ENCODE measurements around the gene IPO4.
A peak's percentile ranks its signal among the peaks of the same experiment; 100 is the strongest.
"Not testable (repeated sequence)": the region's sequence is repeated elsewhere in the genome, so short reads cannot be mapped to it uniquely, and the experiment has no call there.

IPO4 gene

DNA sequence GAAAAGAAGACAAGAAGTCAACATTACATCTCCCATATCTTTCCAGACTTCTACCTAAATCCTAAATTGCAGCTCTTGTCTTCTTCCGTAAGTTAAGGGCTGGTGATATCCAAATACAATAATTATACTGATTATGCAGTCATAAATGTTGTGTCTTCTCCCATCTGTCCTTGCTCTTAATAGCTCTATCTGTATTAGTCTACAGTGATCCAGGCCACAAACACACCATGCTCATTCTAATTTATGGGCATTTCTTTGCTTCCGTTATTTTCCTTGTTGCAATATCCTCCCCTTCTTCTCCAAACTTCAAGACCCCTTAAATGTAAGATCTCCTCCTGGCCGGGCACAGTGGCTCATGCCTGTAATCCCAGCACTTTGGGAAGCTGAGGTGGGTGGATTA is 30.9 kb upstream of the IPO4 start:
- Histone ChIP-seq H3K27ac (no peak overlapping the region), H3K4me2 (no peak overlapping the region), H3K9me3 (replicated peaks in 1 of 11) (no peaks in the 10 kb centered on the region), H3K4me3 (no peak overlapping the region), H3K27me3 (no peaks in the 10 kb centered on the region), H3K36me3 (peaks cover 7 to 41% (median 22%) of the 10 kb centered on the region in 11 experiments; a peak in 21 of 22 replicates), H4K20me1 (peaks cover 0 to 38% (median 10%) of the 10 kb centered on the region in 11 experiments; a peak in 12 of 22 replicates), H3K9ac (0 out of 22 replicates have a peak overlapping the region, but pooled peaks of 1 of the 11 experiments have one; percentile 13), H3K4me1 (peaks cover 14 to 20% (median 16%) of the 10 kb centered on the region in 10 experiments)
- no peak for TF ChIP-seq Cebpa-rat (IDR thresholded peaks at IDR 0.05)

- Histone ChIP-seq H3K27ac (no peak overlapping the region), H3K4me3 (no peak overlapping the region), H3K4me2 (no peak overlapping the region), H3K9me3 (replicated peaks in 1 of 11) (no peaks in the 10 kb centered on the region), H3K27me3 (no peaks in the 10 kb centered on the region), H4K20me1 (peaks cover 0 to 36% (median 10%) of the 10 kb centered on the region in 11 experiments; a peak in 11 of 22 replicates), H3K4me1 (peaks cover 18 to 25% (median 21%) of the 10 kb centered on the region in 10 experiments), H3K36me3 (peaks cover 6 to 43% (median 19%) of the 10 kb centered on the region in 11 experiments; a peak in 20 of 22 replicates), H3K9ac (0 out of 22 replicates have a peak overlapping the region, but pooled peaks of 1 of the 11 experiments have one; percentile 26)
- TF ChIP-seq Cebpa-rat (IDR thresholded peaks at IDR 0.05), result no peak
Observed at GRCh38 chr14:24219080-24219479, 30.5 kb upstream of the IPO4 start.

DNA sequence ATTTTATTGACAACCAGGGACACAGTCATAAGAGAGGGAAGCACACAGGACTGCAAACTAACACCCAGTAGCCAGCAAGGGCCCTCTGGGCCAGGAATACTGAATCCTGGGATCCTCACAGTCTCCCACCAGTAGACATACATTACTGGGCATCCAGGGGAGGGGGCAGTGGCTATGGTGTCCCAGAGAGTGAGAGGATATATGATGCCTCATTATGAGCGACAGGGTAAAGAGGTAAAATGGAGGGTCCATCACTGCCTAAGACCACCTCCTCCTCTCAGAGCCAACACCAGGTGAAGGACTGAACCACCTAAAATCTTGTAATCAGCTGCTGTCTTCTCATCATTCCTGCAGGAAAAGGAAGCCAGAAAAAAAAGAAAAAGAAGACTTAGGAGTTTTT is 28.3 kb upstream of the IPO4 start:
- Histone ChIP-seq H4K20me1 (peaks cover 0 to 22% (median 7%) of the 10 kb centered on the region in 11 experiments; a peak in 7 of 22 replicates), H3K4me1 (peaks cover 32 to 39% (median 34%) of the 10 kb centered on the region in 10 experiments), H3K9ac (peak overlapping the region in 6 of 11 experiments; percentile 4 to 90 (median 85); a peak in 4 of 22 replicates), H3K36me3 (peaks cover 6 to 46% (median 20%) of the 10 kb centered on the region in 11 experiments; a peak in 19 of 22 replicates), H3K4me2 (peak overlapping the region in 3 of 11 experiments; percentile 82 to 96 (median 94); a peak in 2 of 22 replicates), H3K27ac (peak overlapping the region in 8 of 11 experiments; percentile 85 to 92 (median 88); a peak in 13 of 22 replicates)
- not testable (repeated sequence) for H3K9me3 ChIP-seq (replicated peaks in 1 of 11); H3K4me3 ChIP-seq; H3K27me3 ChIP-seq

GRCh38 chr14:24216345-24216699 is 27.7 kb upstream of the IPO4 start:
- Histone ChIP-seq H3K4me2 (peak overlapping the region; percentile 67 to 96 (median 85); a peak in 20 of 22 replicates), H3K27me3 (no peaks in the 10 kb centered on the region), H3K4me1 (peaks cover 36 to 44% (median 39%) of the 10 kb centered on the region in 10 experiments), H3K9ac (peak overlapping the region in 10 of 11 experiments; percentile 17 to 98 (median 87); a peak in 15 of 22 replicates), H3K27ac (peak overlapping the region in 10 of 11 experiments; percentile 84 to 92 (median 86); a peak in 19 of 22 replicates), H3K36me3 (peaks cover 10 to 51% (median 26%) of the 10 kb centered on the region in 11 experiments; a peak in 21 of 22 replicates), H3K9me3 (replicated peaks in 1 of 11) (no peaks in the 10 kb centered on the region), H4K20me1 (peaks cover 0 to 16% (median 6%) of the 10 kb centered on the region in 11 experiments; a peak in 7 of 22 replicates), H3K4me3 (peak overlapping the region; percentile 73 to 88 (median 79); a peak in 13 of 20 replicates)
- no peak for TF ChIP-seq Cebpa-rat (IDR thresholded peaks at IDR 0.05)

GRCh38 chr14:24215495-24216344 is 27.1 kb upstream of the IPO4 start, which contains the start of gene MDP1:
MDP1 (minus strand) TSS chr14:24216066; CDS start chr14:24215955, 111 bp downstream.
- Histone ChIP-seq H3K4me2 (peak within 1 kb of the TSS; percentile 67 to 96 (median 85)), H3K4me1 (peaks cover 37 to 47% (median 42%) of the 10 kb centered on the region in 10 experiments), H3K9ac (peak within 1 kb of the TSS; percentile 83 to 98 (median 87)), H4K20me1 (peaks cover 0 to 13% (median 0%) of the 10 kb centered on the region in 11 experiments; a peak in 7 of 22 replicates), H3K36me3 (peaks cover 16 to 52% (median 32%) of the 10 kb centered on the region in 11 experiments; a peak in 21 of 22 replicates), H3K4me3 (peak within 1 kb of the TSS; percentile 73 to 88 (median 79)), H3K9me3 (replicated peaks in 1 of 11) (no peaks in the 10 kb centered on the region), H3K27me3 (no peaks in the 10 kb centered on the region), H3K27ac (peak within 1 kb of the TSS; percentile 67 to 92 (median 86))
- peak; percentile 64 to 97 (median 85); a peak in 19 of 22 replicates for TF ChIP-seq Cebpa-rat (IDR thresholded peaks at IDR 0.05)

DNA sequence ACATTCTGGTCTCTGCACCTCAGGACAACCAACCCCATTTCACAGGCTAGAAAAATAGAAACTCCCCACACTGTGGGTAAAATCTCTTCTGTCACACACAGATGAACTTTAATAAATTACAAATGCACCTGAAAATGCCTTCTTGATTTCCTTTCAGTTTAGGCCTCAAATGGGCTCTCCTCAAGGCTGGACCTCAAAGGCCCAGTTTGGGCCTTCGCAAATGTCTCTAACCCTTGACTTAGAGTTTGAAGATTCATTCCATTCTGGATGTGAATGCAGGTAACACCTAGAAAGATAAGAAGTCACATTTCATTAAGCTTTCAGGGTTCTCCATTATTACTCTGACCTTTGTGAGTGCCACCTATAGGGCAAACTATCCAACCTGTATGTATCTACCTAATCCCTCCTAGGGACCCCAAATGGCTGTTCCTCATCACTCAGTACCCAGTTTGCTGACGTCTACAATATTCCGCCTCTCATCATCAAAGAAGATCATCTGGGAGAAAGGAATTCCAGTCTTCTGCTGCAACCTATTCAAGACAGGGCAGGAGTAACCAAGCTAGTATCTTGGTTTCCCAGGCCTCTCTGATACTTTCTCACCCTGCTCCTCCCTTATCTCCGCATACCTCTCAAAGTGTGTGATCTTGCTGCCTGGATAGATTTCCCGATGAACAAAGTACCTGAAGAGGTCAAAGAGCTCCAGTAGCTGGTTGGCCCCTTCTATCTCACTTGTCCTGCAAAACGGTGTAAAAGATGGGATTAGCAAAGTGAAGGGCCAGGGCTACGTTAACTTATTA is 25.4 kb upstream of the IPO4 start:
- Histone ChIP-seq H3K4me3 (peak overlapping the region; percentile 58 to 86 (median 72)), H4K20me1 (peaks cover 0 to 8% (median 0%) of the 10 kb centered on the region in 11 experiments; a peak in 4 of 22 replicates), H3K9ac (peak overlapping the region; percentile 93 to 99 (median 95); a peak in 21 of 22 replicates), H3K9me3 (replicated peaks in 1 of 11) (no peaks in the 10 kb centered on the region), H3K27me3 (no peaks in the 10 kb centered on the region), H3K4me1 (peaks cover 37 to 52% (median 43%) of the 10 kb centered on the region in 10 experiments), H3K4me2 (peak overlapping the region; percentile 67 to 96 (median 85)), H3K27ac (peak overlapping the region; percentile 93 to 100 (median 97); a peak in 21 of 22 replicates), H3K36me3 (peaks cover 33 to 56% (median 43%) of the 10 kb centered on the region in 11 experiments)
- no peak for TF ChIP-seq Cebpa-rat (IDR thresholded peaks at IDR 0.05)

DNA sequence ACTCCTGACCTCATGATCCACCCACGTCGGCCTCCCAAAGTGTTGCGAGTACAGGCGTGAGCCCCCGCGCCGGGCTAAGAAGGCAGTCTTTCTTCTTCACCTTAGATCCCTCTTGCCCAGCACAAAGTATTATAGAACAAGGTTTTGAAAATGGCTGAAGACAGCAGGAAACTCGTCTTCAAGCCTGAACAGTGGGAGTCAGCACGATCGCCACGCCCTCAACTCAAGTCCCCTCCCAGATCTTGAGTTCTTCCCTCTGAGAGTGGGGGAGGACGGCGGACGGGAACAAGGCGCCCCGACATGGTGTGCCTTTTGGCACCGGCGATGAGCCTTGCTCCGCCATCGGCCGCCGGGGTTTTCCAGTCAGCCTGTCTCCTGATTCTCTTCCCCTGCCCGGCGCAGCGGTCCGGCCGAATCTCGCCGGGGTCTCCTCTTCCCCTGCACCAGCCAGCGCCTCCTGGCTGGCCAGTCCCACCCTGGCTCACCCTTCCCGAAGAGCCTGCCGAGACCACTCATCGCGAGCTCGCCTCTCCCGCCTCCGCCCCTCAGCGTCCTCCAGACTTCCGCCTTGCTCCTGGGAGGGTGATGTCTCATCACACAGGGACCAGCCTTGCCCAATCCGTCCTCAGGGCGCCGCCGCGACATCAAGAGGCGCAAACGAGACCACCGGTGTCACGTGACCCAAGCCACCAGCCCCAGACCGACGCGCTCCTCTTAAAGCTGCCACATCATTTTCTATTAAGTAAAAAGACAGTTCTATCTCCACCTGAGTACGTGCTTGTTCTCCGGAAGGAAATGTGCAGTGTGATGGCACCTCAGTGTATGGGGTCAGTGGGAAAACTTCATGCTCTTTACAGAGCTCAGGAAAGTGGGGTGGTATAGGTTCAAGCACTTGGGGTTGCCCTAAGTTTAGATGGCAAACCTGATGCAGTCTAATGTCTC is 24.6 kb upstream of the IPO4 start, which contains the start of gene CHMP4A:
CHMP4A (minus strand) TSS at position 565 of the 942 bp plus-strand sequence; CDS start at position 516, 49 bp downstream.
- peak in 2 of 11 experiments; percentile 20 to 21; a peak in 3 of 22 replicates for TF ChIP-seq Cebpa-rat (IDR thresholded peaks at IDR 0.05)
- Histone ChIP-seq H4K20me1 (peaks cover 0 to 8% (median 0%) of the 10 kb centered on the region in 11 experiments; a peak in 2 of 22 replicates), H3K36me3 (peaks cover 38 to 57% (median 48%) of the 10 kb centered on the region in 11 experiments)

More for the DNA sequence above, 24.6 kb upstream of the IPO4 start, which contains the start of gene CHMP4A:
- no peaks in the 10 kb centered on the region for H3K9me3 ChIP-seq (replicated peaks in 1 of 11)
- peak within 1 kb of the TSS; percentile 58 to 86 (median 72) for H3K4me3 ChIP-seq
- H3K27me3 ChIP-seq, result no peaks in the 10 kb centered on the region
- peak within 1 kb of the TSS; percentile 93 to 100 (median 97) for H3K27ac ChIP-seq
- peak within 1 kb of the TSS; percentile 67 to 96 (median 85) for H3K4me2 ChIP-seq
- H3K4me1 ChIP-seq, result peaks cover 37 to 52% (median 43%) of the 10 kb centered on the region in 10 experiments
- H3K9ac ChIP-seq, result peak within 1 kb of the TSS; percentile 93 to 99 (median 95)
